ENCODE data around the gene TMEM183A. TPM values are rescaled to one million over a fixed set of nuclear protein-coding genes. Genes with fewer than 3 reads are reported as not detected.
A peak's percentile ranks its signal among the peaks of the same experiment; 100 is the strongest.

The TMEM183A gene
- total RNA-seq, 1 donor from 2014 or later = 75.8 TPM

DNA sequence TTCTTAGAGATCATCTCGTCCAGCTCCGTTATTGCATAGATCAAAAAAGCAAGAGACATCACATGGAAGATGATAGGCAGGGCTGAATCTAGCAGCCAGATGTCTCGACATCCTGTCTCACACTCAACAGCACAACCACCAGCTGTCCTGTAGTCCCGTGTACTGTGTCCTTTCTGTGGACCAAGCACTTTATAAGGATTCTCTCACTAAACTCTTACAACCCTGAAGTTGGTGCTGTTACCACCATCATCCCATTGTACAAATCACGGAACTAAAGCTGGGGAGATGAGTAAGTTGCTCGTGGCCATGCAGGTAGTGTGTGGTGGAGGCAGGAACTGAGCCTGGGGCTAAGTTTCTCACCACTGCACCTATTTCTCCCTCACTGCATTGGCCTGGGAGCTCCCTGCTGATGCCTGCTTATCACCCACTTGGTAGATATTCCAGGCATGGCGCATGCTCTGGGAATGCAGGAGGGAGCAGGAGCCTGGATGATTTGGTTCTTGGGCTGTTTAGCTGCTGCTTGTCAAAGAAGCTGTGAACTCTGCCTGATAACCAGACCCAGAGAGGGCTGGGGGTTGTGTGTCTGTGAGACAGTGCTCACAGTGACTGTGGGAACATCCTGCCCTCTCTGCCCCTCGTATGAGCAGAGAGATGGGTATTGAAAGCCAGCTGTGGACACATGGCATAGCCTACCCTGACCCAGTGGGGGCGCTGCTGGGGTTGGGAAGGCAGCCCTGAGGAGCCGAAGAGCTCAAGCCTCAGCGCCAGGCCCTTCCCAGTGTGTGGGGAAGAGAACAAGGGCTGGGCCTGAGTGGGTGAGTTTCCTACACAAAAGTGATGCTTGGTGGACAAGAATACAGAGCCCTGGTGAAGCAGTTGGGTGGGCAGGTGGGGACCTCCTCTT lies 32.7 kb downstream of the TMEM183A start:
- TF ChIP-seq, protein P1, sequence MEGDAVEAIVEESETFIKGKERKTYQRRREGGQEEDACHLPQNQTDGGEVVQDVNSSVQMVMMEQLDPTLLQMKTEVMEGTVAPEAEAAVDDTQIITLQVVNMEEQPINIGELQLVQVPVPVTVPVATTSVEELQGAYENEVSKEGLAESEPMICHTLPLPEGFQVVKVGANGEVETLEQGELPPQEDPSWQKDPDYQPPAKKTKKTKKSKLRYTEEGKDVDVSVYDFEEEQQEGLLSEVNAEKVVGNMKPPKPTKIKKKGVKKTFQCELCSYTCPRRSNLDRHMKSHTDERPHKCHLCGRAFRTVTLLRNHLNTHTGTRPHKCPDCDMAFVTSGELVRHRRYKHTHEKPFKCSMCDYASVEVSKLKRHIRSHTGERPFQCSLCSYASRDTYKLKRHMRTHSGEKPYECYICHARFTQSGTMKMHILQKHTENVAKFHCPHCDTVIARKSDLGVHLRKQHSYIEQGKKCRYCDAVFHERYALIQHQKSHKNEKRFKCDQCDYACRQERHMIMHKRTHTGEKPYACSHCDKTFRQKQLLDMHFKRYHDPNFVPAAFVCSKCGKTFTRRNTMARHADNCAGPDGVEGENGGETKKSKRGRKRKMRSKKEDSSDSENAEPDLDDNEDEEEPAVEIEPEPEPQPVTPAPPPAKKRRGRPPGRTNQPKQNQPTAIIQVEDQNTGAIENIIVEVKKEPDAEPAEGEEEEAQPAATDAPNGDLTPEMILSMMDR (conservative IDR thresholded peaks at IDR 0.05) = peak; percentile 50
- Mint-ChIP-seq H3K27ac (no peak overlapping the region), H3K9me3 (no peaks in the 10 kb centered on the region), H3K36me3 (no peaks in the 10 kb centered on the region), H3K4me3 (no peak overlapping the region), H3K4me1 (ENCODE audit: unreplicated experiment) (peaks cover 23% of the 10 kb centered on the region), H3K27me3 (peaks cover 36% of the 10 kb centered on the region)
- no peak for DNase-seq (ENCODE audit: extremely low spot score, unreplicated experiment)

DNA sequence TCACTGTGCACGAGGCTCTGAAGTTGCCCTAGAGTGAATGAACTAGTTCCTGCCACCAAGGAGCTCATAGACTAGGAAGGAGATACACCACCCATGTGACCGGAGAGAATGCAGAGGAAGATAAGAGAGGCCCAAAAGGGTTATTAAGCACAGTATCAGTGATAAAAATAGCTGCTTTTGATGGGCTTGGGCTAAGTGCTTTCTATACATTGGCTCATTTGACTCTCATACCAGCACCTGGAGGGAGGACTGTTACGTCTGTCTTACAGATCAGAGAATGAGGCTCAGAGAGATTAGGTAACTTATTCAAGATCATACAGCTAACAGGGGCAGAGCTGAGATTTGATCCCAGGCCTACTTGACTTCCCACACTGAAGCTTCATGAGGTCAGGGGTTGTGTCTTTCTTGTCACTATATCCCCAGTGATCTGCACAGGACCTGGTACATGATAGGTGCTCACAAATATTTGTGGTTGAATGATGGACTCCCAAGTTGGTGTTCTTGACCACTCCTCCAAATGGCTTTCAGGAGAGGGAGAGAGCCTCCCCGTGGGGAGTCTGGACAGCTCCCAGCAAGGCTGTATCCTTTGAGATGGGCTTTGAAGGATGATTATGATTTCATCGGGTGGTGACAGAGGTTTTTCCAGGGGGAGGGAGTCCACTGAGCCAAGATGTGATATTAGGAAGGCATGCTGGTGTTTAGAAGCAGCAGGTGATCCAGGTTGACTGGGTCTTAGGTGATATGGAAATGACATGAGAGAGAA lies 33.5 kb downstream of the TMEM183A start:
- Mint-ChIP-seq H3K36me3 (no peaks in the 10 kb centered on the region), H3K27me3 (peaks cover 34% of the 10 kb centered on the region), H3K4me3 (no peak overlapping the region), H3K4me1 (ENCODE audit: unreplicated experiment) (peaks cover 26% of the 10 kb centered on the region), H3K9me3 (no peaks in the 10 kb centered on the region), H3K27ac (no peak overlapping the region)
- DNase-seq (ENCODE audit: extremely low spot score, unreplicated experiment) = no peak
- TF ChIP-seq, protein P1 (conservative IDR thresholded peaks at IDR 0.05) = no peak

DNA sequence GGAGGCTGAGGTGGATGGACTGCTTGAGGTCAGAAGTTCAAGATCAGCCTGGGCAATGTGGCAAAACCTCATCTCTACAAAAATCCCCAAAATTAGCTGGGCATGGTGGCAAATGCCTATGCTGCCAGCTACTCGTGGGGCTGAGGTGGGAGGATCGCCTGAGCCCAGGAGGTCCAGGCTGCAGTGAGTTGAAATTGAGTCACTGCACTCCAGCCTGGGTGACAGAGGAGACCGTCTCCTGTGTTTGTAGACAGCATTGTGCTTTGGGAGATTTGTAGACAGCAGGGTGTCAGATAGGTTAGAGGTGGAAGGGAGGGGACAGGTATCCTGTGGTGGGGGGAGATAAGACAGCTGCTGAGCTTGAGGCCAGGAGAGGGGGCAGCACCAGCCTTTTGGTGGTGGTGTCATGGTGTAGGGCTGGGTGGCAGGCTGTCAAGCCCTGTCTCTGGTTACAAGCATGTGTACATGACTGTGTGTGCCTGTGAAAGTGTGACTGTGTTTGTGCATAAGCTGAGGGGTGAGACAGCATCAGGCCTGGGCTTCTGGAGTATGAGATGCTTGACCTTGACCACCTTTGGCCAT lies 34.3 kb downstream of the TMEM183A start:
- no peak for DNase-seq (ENCODE audit: extremely low spot score, unreplicated experiment)
- no peaks in the 10 kb centered on the region for H3K9me3 Mint-ChIP-seq
- no peaks in the 10 kb centered on the region for H3K36me3 Mint-ChIP-seq
- H3K27ac Mint-ChIP-seq = no peak overlapping the region
- H3K27me3 Mint-ChIP-seq = peaks cover 32% of the 10 kb centered on the region
- TF ChIP-seq, protein P1 (conservative IDR thresholded peaks at IDR 0.05) = no peak
- no peak overlapping the region for H3K4me3 Mint-ChIP-seq
- peaks cover 26% of the 10 kb centered on the region for H3K4me1 Mint-ChIP-seq (ENCODE audit: unreplicated experiment)

- TF ChIP-seq, protein P1 (conservative IDR thresholded peaks at IDR 0.05) = no peak
- no peak for DNase-seq (ENCODE audit: extremely low spot score, unreplicated experiment)
- Mint-ChIP-seq H3K9me3 (no peaks in the 10 kb centered on the region), H3K27ac (no peak overlapping the region), H3K4me3 (no peak overlapping the region), H3K36me3 (no peaks in the 10 kb centered on the region), H3K27me3 (peaks cover 36% of the 10 kb centered on the region), H3K4me1 (ENCODE audit: unreplicated experiment) (peaks cover 43% of the 10 kb centered on the region)
Measured at GRCh38 chr1:203043830-203044545, 36.8 kb downstream of the TMEM183A start.

DNA sequence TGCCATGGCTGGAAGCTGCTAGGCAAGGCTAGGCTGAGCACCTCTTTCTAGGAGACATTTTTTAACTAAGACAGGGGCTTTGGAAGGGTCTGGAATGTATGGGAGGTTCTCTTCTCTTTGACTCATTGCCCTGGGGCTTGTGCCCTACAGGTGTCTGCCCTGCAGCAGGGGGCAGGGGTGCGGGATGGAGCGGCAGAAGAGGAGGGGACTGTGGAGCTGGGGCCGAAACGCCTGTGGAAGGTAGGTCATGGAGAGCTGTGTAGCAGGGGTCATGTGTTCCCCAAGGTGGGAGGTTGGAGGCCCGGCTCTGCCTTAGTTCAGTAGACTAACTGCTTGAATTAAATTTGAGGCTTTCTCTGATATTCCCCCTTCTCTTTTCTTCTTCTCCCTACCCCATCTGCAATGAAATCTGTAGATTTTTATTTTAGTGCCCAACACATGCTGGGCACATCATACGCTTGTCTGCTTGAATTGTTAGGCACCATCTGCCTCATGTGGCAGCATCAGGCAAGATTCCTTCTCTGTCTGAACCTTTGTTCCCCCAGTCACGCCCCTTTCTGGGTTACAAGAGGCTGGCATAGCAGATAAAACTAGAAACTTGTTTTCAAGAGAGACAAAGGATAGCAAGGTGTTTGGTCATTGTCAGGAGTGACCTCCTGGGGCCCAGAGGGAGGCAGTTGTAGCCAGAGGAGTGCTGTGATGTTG lies 37.5 kb downstream of the TMEM183A start:
- Mint-ChIP-seq H3K9me3 (no peaks in the 10 kb centered on the region), H3K27me3 (peaks cover 31% of the 10 kb centered on the region), H3K36me3 (no peaks in the 10 kb centered on the region), H3K4me3 (no peak overlapping the region), H3K27ac (no peak overlapping the region), H3K4me1 (ENCODE audit: unreplicated experiment) (peaks cover 38% of the 10 kb centered on the region)
- no peak for DNase-seq (ENCODE audit: extremely low spot score, unreplicated experiment)
- TF ChIP-seq, protein P1 (conservative IDR thresholded peaks at IDR 0.05) = no peak
